H1 (cell line): ENCODE results near the gene SPATA6L. TPM values are rescaled to one million over a fixed set of nuclear protein-coding genes. Genes with fewer than 3 reads are reported as not detected.

Experiments
- CTCF ChIA-PET: fragments of 300-600 bp; sonication (Branson Sonifier 250); formaldehyde crosslinking; loops from one replicate; lab custom pipeline; 2021; ENCODE audit not compliant: partially characterized antibody; lab: Charles Lee
- POLR2A ChIA-PET: fragments of 300-600 bp; sonication (Branson Sonifier 250); formaldehyde crosslinking; loops from one replicate; lab custom pipeline; 2021; ENCODE audit warnings: inconsistent platforms; ENCODE audit not compliant: partially characterized antibody; lab: Charles Lee
- DNase-seq, 2 experiments: peaks; one replicate each; pipeline versions ENCODE4 v3.0.0 to v3.0.0-alpha.2; 2010 to 2022; ENCODE audit warnings: low spot score in 2 of 2, low read depth in 1 of 2, mixed read lengths in 1 of 2
- FAIRE-seq: peaks from 2 replicates; lab custom pipeline; 2011; peaks lifted over from hg19 to GRCh38; lab: Jason Lieb, UNC
- H2AFZ ChIP-seq: 2 replicates; pipeline ENCODE4 v1.8.1; 2012; ENCODE audit warnings: low read length, inconsistent platforms
- H2AK5ac ChIP-seq: 2 replicates; pipeline ENCODE4 v1.6.1; 2013; ENCODE audit warnings: low read depth, low read length
- H2BK120ac ChIP-seq: replicated peaks from 2 replicates; pipeline ENCODE3; 2013; ENCODE audit warnings: low read depth, low read length, inconsistent platforms
- H2BK12ac ChIP-seq: 2 replicates; pipeline ENCODE4 v1.6.1; 2013; ENCODE audit warnings: low read depth, low read length
- H2BK15ac ChIP-seq: 2 replicates; pipeline ENCODE4 v1.6.1; 2013; ENCODE audit warnings: low read length
- H2BK20ac ChIP-seq: 2 replicates; pipeline ENCODE4 v1.6.1; 2013; ENCODE audit warnings: low read length
- H2BK5ac ChIP-seq: 2 replicates; pipeline ENCODE4 v1.6.1; 2013; ENCODE audit warnings: low read depth, low read length
- H3K14ac ChIP-seq: 2 replicates; pipeline ENCODE4 v1.6.1; 2013; ENCODE audit warnings: inconsistent platforms; ENCODE audit not compliant: insufficient read length
- H3K18ac ChIP-seq: 2 replicates; pipeline ENCODE4 v1.6.1; 2013; ENCODE audit warnings: low read length; ENCODE audit errors: extremely low read depth
- H3K23ac ChIP-seq: 2 replicates; pipeline ENCODE4 v1.6.1; 2013; ENCODE audit warnings: inconsistent platforms; ENCODE audit not compliant: insufficient read length
- H3K23me2 ChIP-seq: 2 replicates; pipeline ENCODE4 v1.6.1; 2013; ENCODE audit warnings: low read depth, low read length
- H3K27ac ChIP-seq: 2 replicates; pipeline ENCODE4 v1.6.1; 2011; ENCODE audit warnings: low read depth, low read length, inconsistent platforms
- H3K27me3 ChIP-seq, 4 experiments: replicated peaks in 1 of 4; 1 replicate in 1 of 4; 2 replicates in 3 of 4; pipeline versions ENCODE4 v1.6.1 to v1.8.1; 2011 to 2013; ENCODE audit warnings: low read length in 3 of 4, mild to moderate bottlenecking in 3 of 4, inconsistent platforms in 2 of 4, mixed read lengths in 2 of 4, moderate library complexity in 1 of 4; ENCODE audit not compliant: control insufficient read depth in 3 of 4, insufficient read depth in 3 of 4; ENCODE audit errors: extremely low read depth in 1 of 4
- H3K36me3 ChIP-seq, 4 experiments: 2 replicates each; pipeline versions ENCODE4 v1.6.1 to v1.8.1; 2011 to 2013; ENCODE audit warnings: mild to moderate bottlenecking in 4 of 4, low read length in 3 of 4, moderate library complexity in 2 of 4, control low read depth in 1 of 4, inconsistent platforms in 1 of 4; ENCODE audit not compliant: insufficient read depth in 4 of 4, control insufficient read depth in 2 of 4
- H3K4ac ChIP-seq: replicated peaks from 2 replicates; pipeline ENCODE3; 2013; ENCODE audit warnings: low read length, low read depth, mixed read lengths, inconsistent platforms; ENCODE audit not compliant: insufficient read length
- H3K4me1 ChIP-seq, 4 experiments: replicated peaks in 1 of 4; 1 replicate in 1 of 4; 2 replicates in 3 of 4; pipeline versions ENCODE4 v1.6.1 to v1.8.1; 2011 to 2013; ENCODE audit warnings: low read length in 3 of 4, inconsistent platforms in 2 of 4, mixed read lengths in 1 of 4; ENCODE audit not compliant: insufficient read depth in 4 of 4, control insufficient read depth in 3 of 4
- H3K4me2 ChIP-seq, 2 experiments: 2 replicates each; pipeline versions ENCODE4 v1.6.1 to v1.8.1; 2011 to 2013; ENCODE audit warnings: low read depth in 2 of 2, low read length in 2 of 2, control low read depth in 1 of 2, inconsistent platforms in 1 of 2, mild to moderate bottlenecking in 1 of 2; ENCODE audit not compliant: insufficient read depth in 1 of 2
- H3K4me3 ChIP-seq, 4 experiments: fragments of 200-600, 300-600 bp in 1 of 4; sonication (generic), shearing (Covaris generic), sonication (Bioruptor Twin) in 1 of 4; 2 replicates each; pipeline versions ENCODE4 v1.5.1 to v1.8.1; 2011 to 2016; ENCODE audit warnings: low read length in 4 of 4, low read depth in 3 of 4, control low read depth in 2 of 4, inconsistent platforms in 2 of 4, mild to moderate bottlenecking in 2 of 4, mixed read lengths in 1 of 4, moderate library complexity in 1 of 4; ENCODE audit not compliant: insufficient read depth in 2 of 4; ENCODE audit errors: extremely low read depth in 1 of 4
- H3K56ac ChIP-seq: replicated peaks from 2 replicates; pipeline ENCODE3; 2013; ENCODE audit warnings: low read depth, mild to moderate bottlenecking, mixed read lengths, low read length, inconsistent platforms; ENCODE audit not compliant: insufficient read length
- H3K79me1 ChIP-seq: 2 replicates; pipeline ENCODE4 v1.6.1; 2013; ENCODE audit warnings: low read depth, low read length, control low read depth
- H3K79me2 ChIP-seq, 2 experiments: 2 replicates each; pipeline versions ENCODE4 v1.6.1 to v1.8.1; 2012 to 2013; ENCODE audit warnings: low read length in 2 of 2, mild to moderate bottlenecking in 2 of 2, inconsistent platforms in 1 of 2; ENCODE audit not compliant: insufficient read depth in 2 of 2, control insufficient read depth in 1 of 2
- H3K9ac ChIP-seq, 4 experiments: replicated peaks in 1 of 4; 1 replicate in 1 of 4; 2 replicates in 3 of 4; pipeline versions ENCODE4 v1.6.1 to v1.8.1; 2011 to 2013; ENCODE audit warnings: low read depth in 3 of 4, low read length in 3 of 4, control low read depth in 2 of 4, mild to moderate bottlenecking in 2 of 4, moderate library complexity in 2 of 4, inconsistent platforms in 1 of 4; ENCODE audit errors: extremely low read depth in 1 of 4
- H3K9me3 ChIP-seq, 2 experiments: 2 replicates each; pipeline versions ENCODE4 v1.6.1 to v1.8.1; 2012 to 2013; ENCODE audit warnings: mild to moderate bottlenecking in 2 of 2, moderate library complexity in 2 of 2, control low read depth in 1 of 2, inconsistent platforms in 1 of 2, low read depth in 1 of 2, low read length in 1 of 2, mixed read lengths in 1 of 2; ENCODE audit not compliant: insufficient read depth in 2 of 2
- H4K20me1 ChIP-seq, 2 experiments: replicated peaks in 1 of 2; 2 replicates each; pipeline versions ENCODE3 to v1.8.1; 2011 to 2013; ENCODE audit warnings: inconsistent platforms in 2 of 2, low read length in 2 of 2, mild to moderate bottlenecking in 1 of 2; ENCODE audit not compliant: insufficient read depth in 2 of 2, control insufficient read depth in 1 of 2
- H4K5ac ChIP-seq: 2 replicates; pipeline ENCODE4 v1.6.1; 2013; ENCODE audit warnings: low read length, low read depth, mixed read lengths, inconsistent platforms; ENCODE audit not compliant: insufficient read length
- H4K8ac ChIP-seq: 2 replicates; pipeline ENCODE4 v1.8.0; 2013; ENCODE audit warnings: mild to moderate bottlenecking, moderate library complexity, low read length, inconsistent platforms; ENCODE audit not compliant: insufficient read depth; ENCODE audit errors: extremely low read depth
- H4K91ac ChIP-seq: replicated peaks from 2 replicates; pipeline ENCODE3; 2013; ENCODE audit warnings: low read length, mixed read lengths, inconsistent platforms; ENCODE audit not compliant: insufficient read length
- WGBS, 2 experiments: shearing (Covaris generic) in 1 of 2; methylation state at CpG; one replicate each; pipeline versions ENCODE4 v1.1.6 to v1.1.7; 2013 to 2015; ENCODE audit warnings: low lambda C conversion rate in 2 of 2, mixed read lengths in 2 of 2, inconsistent platforms in 1 of 2, low coverage in 1 of 2, missing lambda C conversion rate in 1 of 2; ENCODE audit not compliant: insufficient replicate concordance in 2 of 2, insufficient coverage in 1 of 2, insufficient read length in 1 of 2; ENCODE audit errors: extremely low coverage in 1 of 2, missing lambda C conversion rate in 1 of 2; 5-methylcytosine and 5-hydroxymethylcytosine counted together
- polyA plus RNA-seq, 7 experiments: library from polyadenylated mRNA; depleted of rRNA in 3 of 7; stranded (reverse) in 5 of 7; unstranded in 2 of 7; fragments of >200 nt in 5 of 7; fragments of 200-250 nt in 2 of 7; gene quantifications; 1 replicate in 5 of 7; 2 replicates in 1 of 7; 4 replicates in 1 of 7; pipeline versions ENCODE4 v1.2.1 to v1.2.3, GENCODE V29; 2011 to 2013; ENCODE audit warnings: missing spikeins in 2 of 7, mixed read lengths in 2 of 7
- total RNA-seq: library from RNA; stranded (reverse); fragmentation: NEBNext Ultra II Directional; extraction: Animal tissue kit (Norgen Biotek cat#: 25700); gene quantifications from 2 replicates; pipeline ENCODE4 v1.2.1, GENCODE V29; 2021

The SPATA6L gene
- total and polyA plus RNA-seq, 2 of the 8 experiments (the other 6 are each of a cell fraction or from before 2014, with no cell fraction given) = 0.57 to 1.1 TPM

DNA sequence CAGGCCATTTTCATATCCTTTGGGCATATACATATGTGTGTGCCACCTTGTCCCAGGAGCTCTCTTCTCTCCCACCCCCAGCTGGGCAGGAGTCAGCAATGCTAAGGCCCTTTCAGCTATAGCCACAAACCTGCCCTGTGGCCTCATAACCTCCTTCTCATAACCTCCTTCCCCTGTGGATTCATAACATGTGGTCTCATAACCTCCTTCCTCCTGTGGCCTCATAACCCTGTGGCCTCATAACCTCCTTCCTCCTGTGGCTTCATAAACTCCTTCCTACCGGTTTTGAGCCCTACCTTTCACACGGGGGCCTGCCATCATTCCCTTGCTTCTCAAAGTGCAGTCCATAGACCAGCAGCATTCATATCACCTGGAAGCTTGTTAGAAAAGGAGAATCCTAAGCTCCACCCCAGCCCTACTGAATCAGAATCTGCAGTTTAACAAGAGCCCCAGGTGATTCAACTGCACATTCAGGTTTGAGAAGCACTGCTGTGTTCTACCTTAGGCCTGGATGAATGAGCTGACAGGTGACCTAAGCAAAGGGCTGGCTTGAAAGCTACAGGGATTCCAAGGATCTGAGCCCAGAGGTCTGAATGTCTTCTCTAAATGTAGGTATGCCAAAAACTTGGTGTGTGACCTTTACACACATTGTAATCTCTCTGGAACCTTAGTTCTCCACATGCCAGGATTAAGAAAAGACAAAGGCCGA lies 46.1 kb downstream of the SPATA6L start:
- Histone ChIP-seq H3K36me3 (no peaks in the 10 kb centered on the region), H4K8ac (no peak overlapping the region), H2BK120ac (no peak overlapping the region), H4K5ac (no peak overlapping the region), H3K4me3 (no peak overlapping the region), H3K27me3 (no peaks in the 10 kb centered on the region), H3K23ac (no peak overlapping the region), H3K4me2 (peak overlapping the region in 1 of 2 experiments; percentile 43; a peak in 1 of 4 replicates), H2AFZ (no peak overlapping the region), H2BK20ac (peak overlapping the region; percentile 68; the same call in 1 of the 2 replicates), H3K27ac (no peak overlapping the region), H3K4ac (no peak overlapping the region), H4K20me1 (no peaks in the 10 kb centered on the region), H3K56ac (no peak overlapping the region), H4K91ac (peak overlapping the region; percentile 63), H2BK15ac (0 out of 2 replicates have a peak overlapping the region, but pooled peaks have one; percentile 53), H3K9ac (no peak overlapping the region; a peak in 1 of 7 replicates), H2BK12ac (peak overlapping the region; percentile 95), H3K14ac (no peak overlapping the region), H2AK5ac (peak overlapping the region; percentile 75; the same call in 1 of the 2 replicates), H3K79me1 (no peaks in the 10 kb centered on the region), H3K23me2 (no peaks in the 10 kb centered on the region), H3K9me3 (no peaks in the 10 kb centered on the region), H3K79me2 (no peaks in the 10 kb centered on the region), H3K4me1 (peaks cover 6 to 18% (median 8%) of the 10 kb centered on the region in 4 experiments), H2BK5ac (peak overlapping the region; percentile 73; the same call in 1 of the 2 replicates), H3K18ac (0 out of 2 replicates have a peak overlapping the region, but pooled peaks have one; percentile 42)
- no peak for FAIRE-seq
- ChIA-PET CTCF (interaction anchor here (0.6 to 5.2 kb wide), 7 partner anchors 17 to 353 kb away, joined by 3 to 37 read pairs (median 3); no protein-coding TSS in a partner anchor), POLR2A (interaction anchor here (0.5 to 1.0 kb wide), 2 partner anchors 14 to 989 kb away, joined by 3 to 4 read pairs; no protein-coding TSS in a partner anchor)
- 86% methylated on average over 3 of the region's 3 CpGs; no CpG with 5 or more reads in 1 of the 2 experiments for WGBS, 2 experiments
- no peak for DNase-seq
